Activated T-cell treated with anti-CD3 and anti-CD28 coated beads for 4 hours (primary cell): ENCODE data around the gene RAVER2.
"Not testable (repeated sequence)": the region's sequence is repeated elsewhere in the genome, so short reads cannot be mapped to it uniquely, and the experiment has no call there.

ENCODE experiments used
- DNase-seq: peaks from one replicate; pipeline ENCODE4 v3.0.0-alpha.2; 2020

The RAVER2 gene

GRCh38 chr1:64744492-64745180 lies at the start of gene RAVER2:
RAVER2 (plus strand) TSS chr1:64745075; CDS start chr1:64745173, 98 bp downstream.
- DNase-seq = peak; percentile 37

GRCh38 chr1:64696879-64697278 lies 48.0 kb upstream of the RAVER2 start:
- DNase-seq = no peak

- DNase-seq = no peak
These were observed 45.5 kb upstream of the RAVER2 start for GRCh38 chr1:64699327-64699726.

GRCh38 chr1:64701071-64701470 lies 43.8 kb upstream of the RAVER2 start:
- DNase-seq = no peak

DNA sequence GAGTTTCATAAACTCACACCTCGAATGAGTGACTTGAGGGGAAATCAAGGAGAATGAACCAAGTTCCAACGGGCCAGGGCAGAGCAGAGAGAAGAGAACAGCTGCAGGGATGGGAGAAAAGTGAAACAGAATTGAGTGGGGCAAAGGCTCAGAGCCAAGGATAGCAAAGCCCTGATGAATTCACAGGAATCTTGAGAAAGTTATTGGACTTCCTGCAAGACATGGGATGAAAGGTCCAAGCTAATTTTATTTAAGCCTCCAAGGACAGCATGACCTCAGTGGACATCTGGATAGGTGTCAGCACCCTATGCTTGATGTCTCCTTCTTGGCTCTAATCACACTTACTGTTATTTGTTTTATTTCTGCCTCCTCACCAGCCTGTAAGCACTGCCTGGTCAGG lies 43.0 kb upstream of the RAVER2 start:
- no peak for DNase-seq

- not testable (repeated sequence) for DNase-seq
These were observed 42.2 kb upstream of the RAVER2 start for GRCh38 chr1:64702670-64703069.

DNA sequence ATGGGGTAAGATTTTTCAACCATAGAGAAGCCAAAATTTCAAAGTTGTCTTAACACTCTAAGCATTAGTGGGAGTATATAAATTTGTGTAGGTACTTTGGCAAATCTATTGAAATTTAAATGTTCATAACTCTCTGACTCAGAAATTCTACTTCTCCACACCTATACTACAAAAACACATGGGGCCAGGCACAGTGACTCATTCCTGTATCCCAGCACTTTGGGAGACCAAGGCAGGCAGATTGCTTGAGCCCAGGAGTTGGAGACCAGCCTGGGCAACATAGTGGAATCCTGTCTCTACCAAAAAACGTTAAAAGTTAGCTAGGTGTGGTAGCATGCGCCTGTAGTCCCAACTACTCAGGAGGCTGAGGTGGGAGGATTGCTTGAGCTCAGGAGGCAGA lies 41.3 kb upstream of the RAVER2 start:
- no peak for DNase-seq

DNA sequence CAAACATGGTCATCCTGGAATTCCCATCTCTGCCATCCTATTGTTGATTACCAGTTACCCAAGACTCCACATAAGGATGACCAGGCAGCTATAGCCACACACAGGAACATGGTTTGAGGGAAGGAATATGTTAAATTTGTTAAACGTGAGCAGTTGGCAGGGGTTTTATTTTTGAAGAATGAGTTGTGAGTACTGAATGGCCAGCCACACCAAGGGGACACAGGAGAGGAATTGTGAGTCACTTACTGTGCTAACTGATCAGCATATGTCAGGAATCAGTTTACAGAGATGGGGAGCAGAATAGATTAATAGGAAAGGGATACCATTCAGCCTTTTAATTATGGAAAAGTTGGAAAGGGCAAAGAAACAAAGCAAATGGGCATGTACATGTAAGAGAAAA lies 39.3 kb upstream of the RAVER2 start:
- DNase-seq = no peak

DNA sequence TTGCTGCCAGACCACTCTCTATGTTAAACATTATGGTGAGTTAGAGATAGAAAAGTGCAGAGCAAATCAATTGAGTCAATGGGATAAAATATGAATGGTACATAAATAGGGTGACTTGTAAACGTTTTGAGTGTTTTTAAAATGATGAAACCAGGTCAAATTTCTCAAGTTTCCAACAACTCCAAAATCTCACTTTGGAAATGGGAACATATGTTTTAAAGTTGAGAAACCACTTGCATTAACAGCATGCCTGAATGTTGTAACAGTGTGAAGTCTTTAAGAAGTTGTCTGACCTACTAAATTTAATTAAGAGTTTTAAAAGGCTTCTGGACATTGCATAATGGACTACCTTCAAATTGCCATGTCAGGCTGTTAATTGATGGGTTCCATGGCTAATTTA lies 33.6 kb upstream of the RAVER2 start:
- no peak for DNase-seq

- DNase-seq = no peak
These were observed 32.8 kb upstream of the RAVER2 start for GRCh38 chr1:64712049-64712448.

DNA sequence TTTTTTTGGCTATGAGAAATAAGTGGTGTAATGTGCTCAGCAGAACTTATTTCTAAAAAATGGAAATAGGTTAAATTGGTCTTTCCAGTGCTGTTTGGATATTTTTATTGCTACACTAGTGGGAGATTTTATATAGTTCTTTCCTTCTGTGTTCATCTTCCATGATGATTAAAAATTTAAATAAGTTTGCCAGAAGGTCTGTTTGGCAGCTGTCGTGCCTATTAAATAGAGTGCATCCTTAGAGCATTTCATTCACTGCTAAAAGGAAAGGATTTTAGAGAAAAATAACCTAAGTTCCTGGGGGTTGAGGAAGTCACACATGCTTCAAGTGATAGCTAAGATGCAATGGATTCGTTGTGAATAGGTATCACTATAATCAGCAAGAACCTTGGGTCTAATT lies 29.7 kb upstream of the RAVER2 start:
- DNase-seq = no peak

DNA sequence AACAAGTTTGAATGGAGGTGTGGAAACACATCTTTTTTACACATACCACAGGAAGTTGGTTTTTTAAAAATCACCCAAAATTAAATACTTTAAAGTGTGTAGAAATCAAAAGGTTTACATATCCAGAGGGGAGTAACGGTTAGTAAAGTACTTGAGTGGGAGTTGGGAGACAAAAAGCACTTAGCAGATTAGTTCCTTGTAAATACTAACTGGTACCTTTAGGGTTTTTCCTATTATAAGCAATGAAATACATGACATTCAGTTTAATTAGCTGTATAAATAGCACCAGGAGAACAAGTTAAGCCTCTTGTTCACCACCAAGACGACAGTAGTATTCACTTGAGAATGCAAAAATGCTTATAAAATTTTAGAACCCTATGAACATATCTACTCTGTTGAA lies 23.7 kb upstream of the RAVER2 start:
- no peak for DNase-seq

- DNase-seq = no peak
These were observed 23.2 kb upstream of the RAVER2 start for GRCh38 chr1:64721576-64722145.

DNA sequence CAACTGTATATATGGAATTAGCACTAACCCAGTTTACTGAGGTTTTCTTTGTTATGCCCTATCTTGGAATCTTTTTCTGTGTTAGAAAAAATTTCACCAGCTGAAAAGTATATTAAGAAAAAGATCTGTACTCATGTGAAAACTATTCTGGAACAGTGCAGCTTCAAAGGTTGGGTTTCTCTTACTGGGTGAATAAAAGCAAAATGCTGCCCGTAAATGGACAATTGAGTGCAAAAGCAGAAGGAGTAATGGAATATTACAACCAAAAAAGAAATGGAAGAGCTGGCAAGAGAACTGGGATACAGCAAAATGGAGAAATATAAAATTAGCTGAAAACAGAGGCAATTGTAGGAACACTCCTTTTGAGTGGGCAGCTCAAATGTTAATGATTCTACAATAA lies 17.0 kb upstream of the RAVER2 start:
- DNase-seq = no peak

DNA sequence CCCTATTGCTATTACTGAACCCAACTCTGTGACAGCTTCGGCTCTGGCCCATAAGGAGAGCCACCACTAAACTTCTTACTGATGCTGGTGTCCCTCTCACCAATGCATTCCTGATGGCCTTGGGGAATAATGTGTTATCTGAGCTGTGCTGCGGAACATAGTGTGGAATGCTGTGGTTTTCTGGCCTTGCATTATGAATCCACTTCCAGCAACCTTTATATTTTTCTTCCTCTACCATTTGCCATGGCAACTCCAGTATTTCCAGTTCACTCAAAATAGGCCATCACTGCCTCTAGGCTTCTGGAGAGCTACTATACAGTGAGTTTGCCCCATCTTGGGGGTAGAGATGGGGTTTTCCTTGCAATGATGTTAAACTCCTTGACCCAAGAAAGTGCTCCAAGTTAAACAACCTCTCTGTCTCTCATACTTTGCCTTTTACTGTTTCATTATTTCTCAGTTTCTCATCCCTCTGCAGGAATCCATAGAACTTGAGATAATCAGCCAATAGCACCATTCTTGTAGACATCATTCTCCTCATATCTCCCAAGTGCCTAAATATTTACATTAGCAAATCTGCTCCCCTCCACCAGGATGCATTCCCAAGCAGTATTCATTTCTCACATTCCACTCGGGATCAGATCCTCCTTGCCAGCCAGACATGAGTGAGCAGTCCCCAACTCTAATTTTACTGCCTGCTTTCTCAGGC lies 11.1 kb upstream of the RAVER2 start:
- DNase-seq = no peak

DNA sequence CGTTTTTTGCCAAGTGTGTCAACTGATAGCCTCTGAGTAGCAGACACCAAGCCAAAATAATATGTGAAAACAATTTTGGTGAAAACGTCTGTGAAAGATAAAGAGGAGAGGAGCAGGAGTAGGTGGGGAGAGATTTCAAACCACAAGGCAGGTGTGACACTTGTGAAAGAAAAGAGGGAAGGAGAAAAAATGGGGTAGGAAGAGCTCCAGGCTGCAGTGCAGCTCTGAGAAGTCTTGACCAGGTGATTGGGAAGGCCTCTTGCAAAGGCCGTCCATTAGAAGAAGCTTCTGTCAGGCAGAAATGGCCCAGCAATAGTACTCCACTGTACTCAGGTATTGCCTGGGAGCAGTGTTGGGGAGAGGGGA lies 10.6 kb upstream of the RAVER2 start:
- DNase-seq = no peak

DNA sequence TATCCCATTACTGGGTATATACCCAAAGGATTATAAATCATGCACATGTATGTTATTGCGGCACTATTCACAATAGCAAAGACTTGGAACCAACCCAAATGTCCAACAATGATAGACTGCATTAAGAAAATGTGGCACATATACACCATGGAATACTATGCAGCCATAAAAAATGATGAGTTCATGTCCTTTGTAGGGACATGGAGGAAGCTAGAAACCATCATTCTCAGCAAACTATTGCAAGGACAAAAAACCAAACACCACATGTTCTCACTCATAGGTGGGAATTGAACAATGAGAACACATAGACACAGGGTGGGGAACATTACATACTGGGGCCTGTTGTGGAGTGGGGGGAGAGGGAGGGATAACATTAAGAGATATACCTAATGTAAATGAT lies 4.2 kb upstream of the RAVER2 start:
- not testable (repeated sequence) for DNase-seq

GRCh38 chr1:64743954-64744491 lies 852 bp upstream of the RAVER2 start:
- no peak for DNase-seq

GRCh38 chr1:64745181-64745985 lies 508 bp downstream of the RAVER2 start:
- DNase-seq = peak; percentile 0

GRCh38 chr1:64745986-64746940 lies 1.4 kb downstream of the RAVER2 start:
- no peak for DNase-seq

DNA sequence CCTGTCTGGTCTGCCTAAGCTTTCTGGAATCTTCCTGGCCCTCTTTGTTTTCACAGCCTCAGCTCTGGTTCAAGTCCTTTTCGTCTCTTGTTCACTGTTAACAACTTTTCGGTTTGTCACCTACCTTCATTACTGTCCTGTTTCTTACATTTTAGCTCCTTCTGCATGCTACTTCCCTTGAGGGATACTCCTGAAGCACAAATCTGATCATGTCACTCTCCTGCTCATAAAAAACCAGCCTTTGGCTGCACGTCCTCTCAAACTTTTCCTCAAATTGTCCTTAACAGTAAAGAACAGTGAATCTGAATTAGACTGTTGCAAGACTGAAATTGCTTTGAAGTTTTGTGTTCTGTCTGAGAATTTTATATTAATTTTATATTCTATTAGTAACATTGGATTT lies 3.3 kb downstream of the RAVER2 start:
- no peak for DNase-seq

- DNase-seq = no peak
These were observed 3.8 kb downstream of the RAVER2 start for GRCh38 chr1:64748706-64749105.
